NCI-H1694 treated with DMSO at 0.1 percent for 48 hours (cell line): Measurements from ENCODE around the gene PDE2A.
A peak's percentile ranks its signal among the peaks of the same experiment; 100 is the strongest.

Source experiments
- DNase-seq: peaks from one replicate; lab custom pipeline; 2025; lab: John Stamatoyannopoulos, UW

Gene PDE2A

DNA sequence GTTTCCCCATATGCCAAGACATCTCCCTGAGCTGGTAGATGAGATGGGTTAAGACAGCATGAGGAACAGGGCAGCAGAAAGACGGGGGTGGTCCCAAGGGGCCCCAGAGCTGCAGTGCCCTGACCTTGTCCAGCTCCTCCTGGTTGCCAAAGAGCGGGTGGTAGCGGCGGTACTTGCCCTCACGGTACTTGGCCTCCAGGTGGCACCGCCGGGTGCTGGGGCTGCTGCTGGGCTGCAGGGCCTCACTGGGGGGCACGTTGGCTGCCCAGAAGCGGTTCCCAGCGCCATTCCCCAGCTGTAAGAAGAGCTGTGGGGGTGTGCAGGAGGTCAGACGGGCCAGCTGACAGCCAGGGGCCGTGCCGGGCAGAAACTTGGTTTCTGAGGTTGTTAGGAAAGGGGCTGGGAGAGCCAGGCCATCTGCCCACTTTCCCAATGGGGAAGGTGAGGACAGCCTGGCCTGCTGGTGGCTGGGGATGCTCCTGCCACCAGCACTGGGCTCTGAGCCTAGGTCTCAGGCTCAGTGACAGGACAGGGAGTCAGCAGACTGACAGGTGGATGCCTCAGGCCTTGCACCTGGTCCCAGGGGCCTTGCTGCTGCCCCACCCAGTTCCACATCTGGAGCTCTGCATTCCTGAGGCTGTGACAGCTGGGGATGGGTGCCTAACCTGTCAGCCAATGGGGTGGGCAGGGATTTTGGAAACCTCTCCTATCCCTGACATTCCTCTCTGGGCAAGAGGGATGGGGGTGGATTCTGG is 30.0 kb upstream of the PDE2A start:
- no peak for DNase-seq

DNA sequence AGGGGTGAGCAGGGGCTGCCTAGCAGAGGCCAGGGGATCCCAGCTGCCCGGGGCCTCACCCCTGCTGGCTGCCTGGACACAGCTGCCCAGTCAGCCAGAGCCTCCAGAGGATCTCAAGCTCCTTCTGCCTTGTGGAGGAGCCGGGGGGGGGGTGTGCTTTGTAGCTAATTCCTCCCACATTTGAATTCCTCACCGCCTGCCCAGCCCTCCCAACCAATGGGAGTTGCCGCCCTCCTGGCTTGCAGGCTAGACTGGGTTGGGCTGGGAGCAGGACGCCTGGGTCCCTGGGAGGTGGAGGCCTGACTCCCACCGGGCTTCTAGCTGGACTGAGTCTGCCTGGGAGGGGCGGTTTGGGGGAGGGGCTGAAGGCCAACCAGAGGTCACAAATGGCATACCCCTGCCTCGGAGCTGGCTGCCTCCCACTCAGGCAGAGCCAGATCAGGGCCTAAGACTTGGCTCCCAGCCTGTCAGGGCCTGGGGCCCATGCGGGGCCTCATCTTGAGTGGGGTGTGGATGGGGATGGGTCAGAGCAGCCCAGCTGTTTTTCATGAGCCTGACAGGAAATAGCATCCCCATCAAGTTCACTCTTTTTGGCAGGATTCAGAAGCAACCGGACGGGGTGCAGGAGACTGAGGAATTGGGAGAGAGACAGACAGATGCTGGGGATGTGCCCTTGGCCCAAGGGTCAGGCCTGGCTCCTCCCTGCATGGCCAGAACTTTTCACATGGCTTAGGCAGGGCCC is 29.2 kb upstream of the PDE2A start:
- DNase-seq = no peak

DNA sequence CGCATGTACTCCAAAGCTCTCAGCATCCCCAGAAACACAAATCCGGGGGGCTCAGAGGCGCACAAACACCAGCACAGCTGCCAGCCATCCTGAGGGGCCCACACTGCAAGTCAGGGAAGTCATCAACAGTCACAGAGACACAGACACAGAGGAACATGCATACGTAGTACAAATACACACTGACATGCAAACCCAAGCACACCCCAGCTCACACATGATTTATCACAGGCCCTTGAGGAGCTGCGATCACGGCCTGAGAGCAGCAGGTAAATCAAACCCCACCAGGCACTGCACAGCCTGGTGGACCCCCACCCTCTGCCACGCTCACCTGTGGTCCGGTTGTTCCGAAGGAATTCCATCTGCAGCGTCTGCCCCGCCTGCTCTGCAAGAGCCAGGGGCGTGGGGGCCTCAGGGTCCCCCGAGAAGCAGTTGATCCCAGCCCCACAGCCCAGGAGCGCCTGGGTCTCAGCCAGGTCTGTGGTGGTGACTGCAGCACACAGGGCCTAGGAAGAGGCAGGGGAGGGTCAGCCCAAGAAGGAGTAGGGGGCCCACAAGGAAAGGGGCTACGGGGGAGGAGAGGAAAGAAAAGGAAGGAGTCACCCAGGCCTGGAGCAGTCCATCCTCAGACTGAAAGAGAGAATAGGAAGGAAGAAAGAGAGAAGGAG is 28.5 kb upstream of the PDE2A start:
- no peak for DNase-seq

DNA sequence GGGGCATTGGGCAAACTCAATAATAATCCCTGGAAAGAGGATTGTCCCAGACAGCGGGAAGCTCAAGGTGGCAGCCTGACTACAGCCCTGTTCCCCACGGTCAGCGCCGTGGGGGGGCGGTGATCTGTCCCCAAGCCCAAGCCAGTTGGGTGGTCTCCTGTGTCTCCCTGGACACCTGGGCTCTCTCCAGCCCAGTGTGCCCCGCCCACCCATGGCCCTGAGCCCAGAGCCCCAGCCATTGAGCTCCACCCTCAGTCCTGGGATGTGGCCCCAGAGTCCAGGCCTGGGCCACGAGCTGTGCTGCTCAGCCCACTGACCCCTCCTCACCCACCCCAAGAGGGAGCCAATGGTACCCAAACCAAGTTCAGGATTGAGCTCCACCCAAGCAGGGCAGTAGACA is 27.9 kb upstream of the PDE2A start:
- no peak for DNase-seq

DNA sequence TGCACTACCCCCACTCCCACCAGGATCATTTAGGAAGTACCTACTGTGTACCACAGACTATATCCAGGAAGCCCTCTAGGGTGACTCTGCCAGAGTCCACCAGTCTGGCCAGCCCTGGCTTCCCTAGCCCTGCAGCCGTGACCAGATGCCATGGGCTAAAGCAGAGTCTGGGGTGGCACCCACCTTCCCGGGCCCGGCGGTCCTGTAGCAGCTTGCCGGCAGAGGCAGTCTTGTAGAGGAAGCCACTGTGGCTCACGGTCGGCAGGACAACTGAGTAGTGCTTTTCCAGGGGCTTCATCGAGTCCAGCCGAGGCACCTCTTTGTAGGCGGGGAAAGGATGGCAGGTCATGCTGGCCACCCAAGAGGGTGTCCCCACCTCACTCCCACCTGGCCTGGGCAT is 27.2 kb upstream of the PDE2A start:
- DNase-seq = no peak

DNA sequence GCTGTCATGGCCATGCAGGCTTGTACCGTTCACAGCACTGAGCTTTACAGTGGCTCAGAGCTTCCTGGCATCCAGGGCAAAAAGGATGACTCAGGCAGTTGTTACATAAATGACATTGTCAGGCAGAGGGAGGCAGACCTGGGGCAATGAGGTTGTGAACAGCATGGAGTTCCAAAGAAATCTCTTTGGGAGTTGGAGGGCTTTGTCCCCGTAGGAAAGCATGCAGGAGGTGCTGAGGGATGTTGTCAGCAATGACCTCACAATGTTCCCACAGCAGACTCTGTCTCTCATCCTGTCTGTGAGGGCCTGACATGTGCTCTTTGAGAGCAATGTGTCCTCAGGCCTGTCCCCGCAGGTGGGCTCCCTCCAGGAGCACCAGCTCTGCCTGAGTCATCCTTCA is 25.9 kb upstream of the PDE2A start:
- DNase-seq = no peak

DNA sequence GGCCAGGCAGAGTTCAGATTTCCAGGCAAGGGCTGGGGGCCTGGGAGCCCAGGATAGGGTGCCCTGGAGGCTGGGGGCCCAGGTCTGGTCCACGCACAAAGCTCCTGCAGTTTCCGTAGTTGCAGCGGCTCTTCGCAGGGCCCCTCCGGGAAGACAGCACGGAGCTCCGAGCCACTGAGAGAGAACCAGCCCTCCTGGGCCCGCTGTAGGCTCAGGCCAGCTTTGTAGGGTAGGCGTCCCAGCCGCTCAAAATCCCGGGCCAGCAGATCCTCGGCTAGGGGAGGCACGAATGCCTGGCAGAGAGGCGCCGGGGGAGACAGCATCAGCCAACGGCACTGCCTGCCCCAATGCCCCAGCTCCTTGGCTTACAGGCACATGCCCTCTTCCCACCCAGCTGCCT is 23.6 kb upstream of the PDE2A start:
- DNase-seq = no peak

DNA sequence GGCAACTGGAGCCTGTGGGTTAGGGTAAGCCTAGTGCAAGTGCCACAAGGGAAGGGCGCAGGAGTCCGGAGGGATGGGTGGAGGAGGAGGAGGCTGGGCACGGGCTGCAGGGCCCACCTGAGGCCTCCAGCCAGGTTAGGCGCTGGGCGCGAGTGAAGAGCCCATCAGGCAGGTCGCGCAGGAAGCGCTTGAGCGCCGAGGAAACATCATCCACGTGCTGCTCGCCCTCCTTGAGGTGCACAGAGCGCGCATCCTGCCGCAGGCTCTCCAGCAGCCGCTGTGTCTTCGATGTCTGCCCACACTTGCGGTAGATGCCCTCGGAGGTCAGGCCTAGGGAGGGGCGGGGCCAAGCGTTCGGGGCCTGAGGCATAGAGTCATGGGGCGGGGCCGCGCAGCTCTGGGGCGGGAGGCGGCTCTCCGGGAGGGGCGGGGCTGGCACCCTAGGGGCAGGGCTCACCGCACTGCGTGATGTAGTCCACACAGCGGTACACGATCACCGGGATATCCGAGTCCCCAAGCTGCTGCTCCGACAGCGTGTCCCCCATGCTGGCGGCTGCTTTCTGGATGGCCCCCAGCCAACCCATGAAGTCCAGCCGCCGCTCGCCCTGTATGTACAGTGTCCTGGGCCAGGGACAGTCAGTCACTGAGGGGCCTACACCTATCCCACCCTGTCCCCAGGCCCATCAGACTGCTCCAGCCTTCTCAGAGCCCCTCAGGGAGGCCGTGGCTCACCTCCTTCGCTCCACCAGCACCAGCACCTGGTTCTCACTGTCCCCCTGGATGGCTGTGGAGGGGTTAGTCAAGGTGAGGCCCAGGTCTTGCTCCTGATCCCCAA is 22.9 kb upstream of the PDE2A start:
- DNase-seq = no peak

DNA sequence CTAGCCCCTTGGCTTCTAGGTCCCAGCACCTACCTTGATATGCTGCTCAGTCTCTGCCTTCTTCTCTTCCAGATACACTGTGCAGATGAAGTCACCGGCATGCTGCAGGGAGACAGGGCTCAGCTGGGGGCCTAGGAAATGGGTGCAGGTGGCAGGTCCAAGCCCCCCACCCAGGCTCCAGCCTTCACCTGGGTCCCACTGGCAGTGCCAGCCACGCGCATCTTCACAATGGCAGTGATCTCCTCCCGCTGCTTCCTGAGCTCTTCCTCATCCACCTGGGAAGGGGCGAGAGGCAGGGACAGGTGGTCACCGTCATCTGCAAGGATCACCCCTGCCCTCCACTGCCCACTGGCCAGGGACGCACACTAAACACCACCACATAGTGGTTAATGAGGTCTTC is 21.1 kb upstream of the PDE2A start:
- DNase-seq = no peak

DNA sequence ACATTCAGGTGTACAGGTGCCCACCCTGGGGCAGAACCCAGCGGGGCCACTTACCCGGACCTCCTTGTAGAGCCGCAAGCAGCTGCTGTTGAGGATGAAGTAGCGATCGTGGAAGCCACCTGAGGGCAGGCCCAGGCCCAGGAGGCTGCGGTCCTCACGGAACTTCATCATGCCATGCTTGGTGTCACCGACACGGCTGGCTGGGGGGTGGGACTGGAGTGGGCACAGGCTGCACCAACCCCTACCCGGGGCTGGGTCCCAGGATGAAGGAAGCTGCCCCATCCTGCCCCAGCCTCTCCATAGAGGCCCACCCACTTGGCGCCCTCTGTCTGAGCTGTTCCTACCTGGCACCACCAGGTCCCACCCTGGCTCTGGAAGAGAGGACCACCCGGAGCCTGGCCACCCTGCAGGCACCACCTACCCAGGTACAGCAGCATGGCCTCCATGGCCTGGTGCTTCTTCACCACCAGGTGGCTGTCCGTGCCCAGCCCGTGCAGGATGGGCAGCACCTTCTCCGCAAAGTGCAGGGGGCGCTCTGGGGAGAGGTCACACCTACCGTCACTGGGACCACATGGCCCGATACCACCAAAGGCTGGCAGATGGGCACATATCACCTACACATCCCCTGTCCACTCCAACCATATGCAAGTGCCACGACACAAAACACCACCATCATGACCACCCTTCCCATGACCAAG is 19.2 kb upstream of the PDE2A start:
- DNase-seq = no peak

DNA sequence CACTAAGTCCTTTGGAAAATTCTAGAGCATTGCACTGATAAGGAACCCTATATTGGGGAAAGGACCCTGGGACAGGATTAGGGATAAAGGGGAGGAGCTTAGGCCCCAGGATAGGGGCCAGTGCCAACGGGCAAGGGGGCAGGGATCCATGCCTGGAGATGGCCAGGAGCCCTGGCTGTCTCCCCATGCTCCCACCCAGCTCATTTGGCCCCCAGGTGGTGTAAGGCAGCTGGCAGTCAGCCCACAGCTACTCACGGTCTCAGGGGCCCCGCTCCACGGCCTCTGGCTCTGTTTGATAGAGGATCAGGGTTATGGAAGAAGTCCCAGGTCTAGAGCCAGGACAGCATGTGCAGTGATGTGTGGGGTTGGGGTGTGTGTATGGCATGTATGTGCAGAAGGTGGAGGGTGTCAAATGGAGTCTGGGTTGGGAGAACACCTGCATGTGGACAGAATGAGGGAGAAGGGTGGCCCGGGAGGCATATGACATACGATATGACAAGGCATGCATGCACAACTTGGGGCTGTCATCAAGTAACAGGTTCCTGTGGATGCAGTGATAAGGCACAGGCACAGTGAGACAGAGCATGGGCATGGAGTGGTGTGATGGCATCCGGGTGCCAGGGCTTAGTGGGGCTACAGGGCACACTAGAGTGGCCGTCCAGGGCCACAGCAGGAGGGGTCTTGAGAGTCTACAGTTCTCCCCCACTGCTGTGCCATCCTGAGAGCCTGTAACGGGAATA is 18.4 kb upstream of the PDE2A start:
- DNase-seq = no peak

DNA sequence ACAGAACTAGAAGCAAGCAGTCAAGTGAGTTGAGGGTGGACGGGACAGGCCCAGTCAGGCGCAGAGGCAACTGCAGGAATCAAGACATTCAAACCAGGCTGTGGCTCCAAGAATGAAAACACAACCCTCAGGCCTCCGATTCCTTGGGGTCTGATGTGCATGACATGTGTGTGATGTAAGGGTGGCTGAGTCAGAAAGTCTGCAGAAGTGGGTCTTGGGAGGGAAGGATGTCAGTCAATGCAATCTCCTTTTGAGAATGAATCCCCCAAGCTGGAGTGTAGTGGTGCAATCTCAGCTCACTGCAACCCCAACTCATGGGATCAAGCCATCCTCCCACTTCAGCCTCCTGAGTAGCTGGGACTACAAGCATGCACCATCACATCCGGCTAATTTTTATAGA is 15.9 kb upstream of the PDE2A start:
- DNase-seq = no peak

DNA sequence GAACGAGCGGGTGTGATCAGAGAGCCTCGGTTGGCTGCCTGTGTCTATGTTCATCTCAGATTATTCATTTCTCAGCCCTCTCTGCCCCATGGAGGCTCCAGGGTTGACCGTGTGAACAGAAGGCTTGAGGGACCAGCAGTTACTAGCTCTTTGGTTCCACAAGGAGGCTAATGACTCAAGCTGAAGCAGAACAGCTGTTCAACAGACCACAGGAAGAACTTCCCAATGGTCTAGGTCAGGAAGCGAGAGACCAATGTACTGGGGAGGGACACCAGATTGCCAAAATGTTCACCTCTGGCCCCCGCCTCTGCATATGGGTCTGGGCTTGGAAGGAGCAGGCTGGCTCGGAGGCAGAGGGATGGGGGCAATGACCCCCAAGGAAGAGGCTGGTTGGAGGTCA is 14.7 kb upstream of the PDE2A start:
- no peak for DNase-seq

DNA sequence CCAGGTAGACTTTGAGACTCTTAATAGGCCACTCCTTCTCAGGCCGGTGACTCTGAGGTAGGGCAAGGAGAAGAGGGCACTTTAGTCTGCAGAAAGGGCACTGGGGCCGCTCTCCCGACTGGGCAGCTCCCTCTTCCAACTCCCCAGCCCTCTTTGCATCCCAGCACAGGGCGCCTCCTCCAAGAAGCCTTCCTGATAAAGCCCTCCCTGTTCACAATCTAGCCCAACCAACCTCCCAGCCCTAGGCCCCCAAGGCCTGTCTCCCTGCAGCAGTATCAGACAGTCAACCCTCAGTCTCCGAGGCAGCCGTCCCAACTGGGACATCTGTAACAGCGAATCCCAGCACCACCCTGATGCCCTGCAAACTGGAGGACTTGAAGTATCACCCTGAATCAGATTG is 14.3 kb upstream of the PDE2A start:
- DNase-seq = no peak

DNA sequence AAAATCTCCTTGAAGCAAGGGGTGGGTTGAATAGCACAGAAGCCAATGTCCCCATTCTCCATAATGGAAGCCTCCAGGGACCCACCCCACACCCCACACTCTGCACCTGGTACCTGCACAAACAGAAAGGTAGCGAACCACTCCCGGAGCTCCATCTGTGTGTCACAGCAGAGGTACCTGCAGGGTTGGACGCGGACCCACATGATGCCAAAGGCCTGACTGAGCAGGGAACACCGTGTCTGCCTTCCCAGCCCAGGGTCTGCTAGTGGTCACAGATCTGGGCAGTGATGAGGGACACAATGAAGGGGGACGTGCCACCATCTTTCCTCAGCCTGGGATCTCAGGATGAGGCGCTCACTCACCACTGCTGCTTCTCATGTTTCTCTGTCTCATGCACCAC is 13.1 kb upstream of the PDE2A start:
- DNase-seq = no peak

DNA sequence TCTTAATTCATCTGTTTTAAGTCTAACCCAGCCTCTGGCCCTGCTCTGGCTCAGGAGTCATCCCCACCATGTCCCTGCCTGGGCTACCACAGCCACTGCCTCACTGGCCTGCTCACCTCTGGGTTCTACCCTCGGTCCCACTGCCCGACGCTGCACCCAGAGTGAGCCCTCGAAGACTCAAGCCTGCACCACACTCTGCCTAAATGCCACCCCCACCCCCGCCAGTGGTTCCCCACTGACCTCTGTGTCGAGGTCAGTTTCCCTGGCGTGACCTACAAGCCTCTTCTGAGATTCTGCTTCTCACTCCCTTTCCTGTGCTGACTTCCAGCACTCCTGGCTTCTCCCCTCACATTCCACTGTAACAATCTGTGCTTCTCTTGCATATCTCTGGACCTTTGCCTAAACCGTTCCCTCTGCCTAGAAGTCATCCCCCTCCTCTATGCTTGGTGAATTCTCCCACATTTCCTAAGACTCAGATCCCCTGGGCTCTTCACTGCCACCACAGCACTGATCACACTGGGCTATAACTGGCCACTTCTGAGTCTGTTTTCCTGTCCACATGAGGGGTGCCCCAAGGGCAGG is 12.5 kb upstream of the PDE2A start:
- DNase-seq = no peak

DNA sequence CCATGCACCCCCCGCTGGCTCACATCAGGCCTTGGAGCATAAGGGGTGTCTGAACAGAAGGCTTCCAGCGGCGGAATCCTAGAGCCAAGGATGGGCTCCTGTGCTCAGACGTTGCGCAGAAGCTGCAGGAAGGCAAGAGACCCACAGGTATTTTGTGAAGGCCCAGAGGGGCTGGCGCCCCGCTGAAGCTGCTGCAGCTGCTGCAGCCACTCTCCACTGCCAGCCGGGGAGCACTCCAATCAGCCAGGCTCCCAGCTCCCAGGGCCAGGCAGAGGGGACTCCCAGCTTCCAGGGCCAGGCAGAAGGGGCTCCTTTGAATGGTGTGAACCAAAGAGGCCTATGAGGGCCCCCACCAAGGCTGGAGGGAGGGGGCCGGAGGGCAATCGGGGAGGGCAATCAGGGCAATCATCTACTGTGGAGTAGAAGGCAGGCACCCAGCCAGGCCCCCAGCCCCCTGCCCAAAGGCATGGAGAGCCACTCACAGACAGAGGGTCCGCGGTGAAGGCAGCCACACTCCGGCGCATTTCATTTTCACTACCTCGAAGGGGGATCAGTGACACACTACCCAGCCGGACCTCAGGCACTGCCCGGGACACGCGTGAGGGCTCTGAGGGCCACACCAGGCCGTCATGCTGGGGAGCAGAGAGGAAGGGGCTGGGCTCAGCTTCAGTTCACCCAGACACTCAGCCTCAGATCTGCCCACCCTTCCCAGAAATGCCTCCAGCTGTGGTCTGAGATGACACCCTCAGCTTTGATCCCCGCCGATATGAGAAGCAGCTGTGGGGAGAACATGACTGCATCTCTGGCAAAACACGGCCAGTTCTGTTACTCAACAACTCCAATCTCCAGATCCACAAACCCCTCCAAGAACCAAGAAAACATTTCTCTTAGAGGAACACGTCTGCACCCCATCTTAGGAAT is 11.6 kb upstream of the PDE2A start:
- DNase-seq = no peak

DNA sequence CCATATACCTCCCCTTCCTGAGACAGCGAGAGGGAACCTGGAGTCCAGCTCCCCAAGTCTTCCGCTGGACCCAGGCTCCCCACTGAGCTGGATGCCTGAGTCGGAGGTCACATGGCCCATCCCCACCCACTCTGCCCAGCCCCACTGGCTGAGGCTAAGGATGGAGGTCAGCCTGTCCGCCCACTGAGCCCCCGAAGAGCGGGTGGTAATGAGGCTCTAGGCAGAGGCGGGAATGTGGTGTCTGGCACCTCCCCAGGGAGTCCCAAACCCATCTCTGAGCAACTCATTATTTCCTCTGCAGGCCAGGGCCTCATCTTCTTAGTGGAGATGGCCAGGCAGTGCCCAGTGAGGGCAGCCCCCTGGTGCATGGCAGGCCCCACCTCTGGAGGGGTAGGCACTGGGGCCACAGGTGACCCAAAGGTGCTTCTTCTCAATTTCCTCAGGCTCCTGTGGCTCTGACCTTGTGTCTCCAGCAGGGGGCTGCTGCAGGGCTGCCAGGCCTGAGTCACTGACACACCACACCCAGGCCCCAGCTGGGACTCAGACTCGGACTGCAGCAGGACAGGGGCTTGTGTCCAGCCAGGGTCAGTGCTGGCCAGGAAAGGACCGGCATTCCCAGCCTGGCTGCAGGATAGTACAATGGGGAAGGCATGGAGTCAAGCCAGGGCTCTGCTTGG is 10.2 kb upstream of the PDE2A start:
- DNase-seq = no peak

DNA sequence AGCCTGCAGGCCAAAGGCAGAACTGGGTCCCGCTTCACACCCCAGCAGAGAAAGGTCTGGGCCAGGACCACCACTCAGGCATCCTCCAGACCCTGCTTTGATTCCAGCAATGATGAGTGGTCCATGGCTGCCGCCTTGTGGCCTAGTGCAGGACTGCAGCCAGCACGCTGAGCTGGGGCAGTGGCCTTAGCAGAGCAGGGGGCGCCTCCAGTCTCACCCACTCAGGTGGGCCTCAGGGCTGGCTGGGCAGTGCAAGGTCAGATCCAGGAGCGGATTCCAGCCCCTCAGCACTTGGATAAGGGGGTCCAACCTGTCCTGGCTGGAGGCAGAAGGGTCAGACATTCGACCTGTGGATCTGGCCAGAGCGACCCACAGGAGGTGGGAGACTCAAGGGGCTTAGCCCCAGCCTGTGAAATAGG is 9.6 kb upstream of the PDE2A start:
- peak; percentile 27 for DNase-seq
